Suppressor macrophage treated with lipopolysaccharide for 4 hours (primary cell): ENCODE results near the gene SHANK3.

Experiments used
- DNase-seq: peaks from one replicate; pipeline ENCODE4 v3.0.0-alpha.2; 2020

Gene SHANK3

GRCh38 chr22:50714631-50715179 is 42.1 kb downstream of the SHANK3 start:
- DNase-seq, result no peak

- no peak for DNase-seq
Observed at GRCh38 chr22:50715250-50715649, 42.6 kb downstream of the SHANK3 start.

- DNase-seq, result no peak
Observed at GRCh38 chr22:50715776-50716175, 43.2 kb downstream of the SHANK3 start.

- no peak for DNase-seq
Observed at GRCh38 chr22:50716290-50717024, 43.8 kb downstream of the SHANK3 start.

- DNase-seq, result no peak
Observed at GRCh38 chr22:50717709-50718351, 45.2 kb downstream of the SHANK3 start.

- no peak for DNase-seq
Observed at GRCh38 chr22:50718352-50718709, 45.7 kb downstream of the SHANK3 start.

- no peak for DNase-seq
Observed at GRCh38 chr22:50719814-50720300, 47.2 kb downstream of the SHANK3 start.

- no peak for DNase-seq
Observed at GRCh38 chr22:50720301-50721256, 48.0 kb downstream of the SHANK3 start.

- no peak for DNase-seq
Observed at GRCh38 chr22:50721257-50721844, 48.7 kb downstream of the SHANK3 start.

GRCh38 chr22:50722048-50722701 is 49.6 kb downstream of the SHANK3 start:
- DNase-seq, result no peak
